ENCODE data around the gene ARHGAP32. TPM values are rescaled to one million over a fixed set of nuclear protein-coding genes. Genes with fewer than 3 reads are reported as not detected.

The ARHGAP32 gene
- total RNA-seq, 1 experiment from 2014 or later, result 22.0 TPM

GRCh38 chr11:129223701-129224149 is 31.6 kb upstream of the ARHGAP32 start:
- Histone ChIP-seq H2BK12ac (ENCODE audit: insufficient read length, low read depth, low read length) (no peak overlapping the region), H3K9me3 (ENCODE audit: control insufficient read depth, low read depth, low read length) (no peaks in the 10 kb centered on the region), H4K8ac (replicated peaks; ENCODE audit: insufficient read length, low read depth, low read length) (no peak overlapping the region), H3K18ac (ENCODE audit: insufficient read length, low read depth, low read length) (no peak overlapping the region), H3K27me3 (ENCODE audit: insufficient read depth, low read length) (no peaks in the 10 kb centered on the region), H2BK5ac (ENCODE audit: insufficient read length, low read length) (no peak overlapping the region), H4K20me1 (ENCODE audit: control insufficient read depth, insufficient read depth, insufficient read length) (no peaks in the 10 kb centered on the region), H2AK5ac (ENCODE audit: insufficient read length, low read length) (no peak overlapping the region), H2AFZ (ENCODE audit: low read length) (no peak overlapping the region), H3K56ac (ENCODE audit: insufficient read length, low read depth, low read length) (no peak overlapping the region), H3K4me1 (ENCODE audit: insufficient read depth, low read length) (peaks cover 6% of the 10 kb centered on the region; the same call in 1 of the 2 replicates), H2BK15ac (ENCODE audit: low read depth, low read length) (no peak overlapping the region), H3K9ac (ENCODE audit: extremely low read depth, insufficient read length, low read length) (no peak overlapping the region), H2BK120ac (ENCODE audit: low read depth, low read length, poor library complexity, severe bottlenecking) (no peak overlapping the region), H4K91ac (ENCODE audit: insufficient read length, low read depth, low read length) (no peak overlapping the region), H3T11ph (ENCODE audit: low read length) (no peak overlapping the region), H3K14ac (ENCODE audit: insufficient read depth, low read length) (no peak overlapping the region), H3K4me2 (ENCODE audit: insufficient read depth, insufficient read length, low read length) (no peak overlapping the region), H3K79me1 (ENCODE audit: insufficient read depth, low read depth, low read length, poor library complexity, severe bottlenecking) (no peaks in the 10 kb centered on the region), H2BK20ac (ENCODE audit: low read depth, low read length, poor library complexity, severe bottlenecking) (no peak overlapping the region), H3K79me2 (ENCODE audit: insufficient read depth, low read length) (no peaks in the 10 kb centered on the region; the same call in 1 of the 2 replicates), H3K23me2 (ENCODE audit: insufficient read length, low read depth, low read length, poor library complexity, severe bottlenecking) (no peaks in the 10 kb centered on the region), H3K4ac (ENCODE audit: low read depth, low read length) (no peak overlapping the region), H4K5ac (ENCODE audit: insufficient read length, low read depth, low read length) (no peak overlapping the region), H3K23ac (ENCODE audit: insufficient read length, low read depth, low read length) (no peak overlapping the region), H3K27ac (ENCODE audit: insufficient read length, low read depth, low read length) (no peak overlapping the region)
- Mint-ChIP-seq H3K4me3 (no peak overlapping the region), H3K27me3 (ENCODE audit: low read depth) (no peaks in the 10 kb centered on the region), H3K36me3 (ENCODE audit: insufficient read depth in 1 of 3, low read depth in 3 of 3) (peaks cover 23 to 33% (median 24%) of the 10 kb centered on the region in 3 experiments), H3K27ac (no peak overlapping the region; a peak in 1 of 7 replicates), H3K9me3 (peaks cover 30% of the 10 kb centered on the region in 2 experiments), H3K4me1 (peaks cover 37 to 45% of the 10 kb centered on the region in 2 experiments)
- no CpG with 5 or more reads among the region's 2 CpGs for WGBS (ENCODE audit: extremely low coverage, insufficient read length, low lambda C conversion rate)
- DNase-seq, result no peak
- TF ChIP-seq CTCF (conservative IDR thresholded peaks at IDR 0.05), result no peak
